Psoas muscle (tissue), 8 donors: Measurements from ENCODE around the gene SPACDR. TPM values are rescaled to one million over a fixed set of nuclear protein-coding genes. Genes with fewer than 3 reads are reported as not detected.

Experiments
- ATAC-seq, 4 donors: fragments of 200-7000 bp; cut with Tn5 transposase; one replicate each; pipeline ENCODE4 v1.9.1; 2020; ENCODE audit warnings: moderate library complexity in 3 of 4, mild to moderate bottlenecking in 2 of 4
- DNase-seq, 2 donors: peaks; one replicate each; pipeline ENCODE4 v3.0.0-alpha.2; 2020
- H3K27ac ChIP-seq: fragments of 200-600 bp; one replicate; pipeline ENCODE4 v1.8.0; 2022
- H3K27me3 ChIP-seq, 3 donors: fragments of 200-600 bp in 1 of 3; one replicate each; pipeline versions ENCODE4 v1.6.1 to v1.8.0; 2013 to 2022; ENCODE audit warnings: low read length in 2 of 3, mild to moderate bottlenecking in 2 of 3, moderate library complexity in 1 of 3; ENCODE audit not compliant: insufficient read depth in 3 of 3
- H3K36me3 ChIP-seq, 2 donors: fragments of 200-600 bp in 1 of 2; one replicate each; pipeline versions ENCODE4 v1.6.1 to v1.8.0; 2013 to 2022; ENCODE audit warnings: low read depth in 1 of 2, mild to moderate bottlenecking in 1 of 2, moderate library complexity in 1 of 2; ENCODE audit not compliant: insufficient read depth in 1 of 2
- H3K4me1 ChIP-seq: fragments of 200-600 bp; one replicate; pipeline ENCODE4 v1.8.0; 2022
- H3K4me3 ChIP-seq: fragments of 200-600 bp; one replicate; pipeline ENCODE4 v1.8.0; 2022; ENCODE audit warnings: mild to moderate bottlenecking
- H3K9me3 ChIP-seq: fragments of 200-600 bp; one replicate; pipeline ENCODE4 v1.8.0; 2022
- CTCF ChIP-seq: fragments of 200-600 bp; IDR thresholded peaks from one replicate; pipeline ENCODE4 v1.8.0; 2022; ENCODE audit warnings: antibody characterized with exemption
- WGBS, 3 donors: extraction: QIAGEN DNeasy Blood & Tissue Kit; methylation state at CpG; one replicate each; pipeline versions ENCODE4 v1.1.6 to v1.1.7; 2013; 5-methylcytosine and 5-hydroxymethylcytosine counted together
- intact Hi-C, 2 donors: fragments of 100-400 bp; cut with DNase I; formaldehyde crosslinking; loops; one replicate each; pipeline versions ENCODE4 v1.11.0 to v1.14.2; 2022
- polyA plus RNA-seq, 3 donors: library from polyadenylated mRNA; stranded (reverse); fragments of 200-250 nt; gene quantifications; one replicate each; pipeline ENCODE4 v1.2.3, GENCODE V29; 2013
- total RNA-seq, 4 donors: library from RNA; stranded (reverse); fragmentation: NEBNext Ultra II Directional in 2 of 4; extraction: Animal tissue kit (Norgen Biotek cat#: 25700) in 2 of 4; gene quantifications; one replicate each; pipeline versions ENCODE4 v1.2.1 to v1.2.4, GENCODE V29; 2021 to 2023
- donor health status: healthy with polysubstance abuse.
- donor health status: DM: no; HTN: no; CAD: no; lungs with moderate emphysema.
- donor health status: Bipolar disorder and iron deficiency.
- donor health status: healthy.
- donor health status: DM: yes; HTN: yes; CAD: no.
- donor health status: DM: no; HTN: no; CAD: no.
- donor health status: DM: no; HTN: no; CAD: no.
- donor health status: DM: yes; HTN: yes; CAD: no.

SPACDR gene
- total and polyA plus RNA-seq, 7 donors = 0.17 to 0.25 TPM; not detected in 5

GRCh38 chr7:100472854-100473499 lies 8.9 kb upstream of the SPACDR start:
- Histone ChIP-seq H3K4me1 (peaks cover 19% of the 10 kb centered on the region), H3K9me3 (no peaks in the 10 kb centered on the region), H3K27me3 (no peaks in the 10 kb centered on the region), H3K27ac (no peak overlapping the region), H3K36me3 (peaks cover 0 to 33% of the 10 kb centered on the region in 2 donors), H3K4me3 (no peak overlapping the region)
- intact Hi-C loops = loop anchor here in 1 of 2 donors (10.0 kb wide), 1 partner anchor 252 kb away; the partner anchor contains the start of gene EPO
- 61 to 63% (median 63%) methylated on average over 14 of the region's 14 CpGs for WGBS, 3 donors
- TF ChIP-seq CTCF = no peak
- DNase-seq (peak in 1 of 2 donors; percentile 51), ATAC-seq (no peak)

- H3K27ac ChIP-seq = no peak overlapping the region
- WGBS, 3 donors = 69 to 73% (median 71%) methylated on average over 16 of the region's 16 CpGs
- ATAC-seq (no peak), DNase-seq (no peak)
- H3K27me3 ChIP-seq = no peaks in the 10 kb centered on the region
- TF ChIP-seq CTCF = no peak
- H3K9me3 ChIP-seq = no peaks in the 10 kb centered on the region
- peaks cover 13% of the 10 kb centered on the region for H3K4me1 ChIP-seq
- no peak overlapping the region for H3K4me3 ChIP-seq
- peaks cover 0 to 33% of the 10 kb centered on the region in 2 donors for H3K36me3 ChIP-seq
- intact Hi-C loops = loop anchor here in 1 of 2 donors (10.0 kb wide), 1 partner anchor 253 kb away; the partner anchor contains the start of gene EPO
Measured at GRCh38 chr7:100472121-100472851, 8.2 kb upstream of the SPACDR start.

GRCh38 chr7:100471021-100471420 lies 7.0 kb upstream of the SPACDR start:
- Histone ChIP-seq H3K9me3 (no peaks in the 10 kb centered on the region), H3K36me3 (peaks cover 0 to 33% of the 10 kb centered on the region in 2 donors), H3K27me3 (no peaks in the 10 kb centered on the region), H3K27ac (no peak overlapping the region), H3K4me1 (peaks cover 7% of the 10 kb centered on the region), H3K4me3 (no peak overlapping the region)
- no peak for TF ChIP-seq CTCF
- intact Hi-C loops = loop anchor here in 1 of 2 donors (10.0 kb wide), 1 partner anchor 254 kb away; the partner anchor contains the start of gene EPO
- ATAC-seq = no peak
- DNase-seq = no peak
- WGBS, 3 donors = 45 to 72% (median 46%) methylated on average over 2 to 4 of the region's 4 CpGs

- no peaks in the 10 kb centered on the region for H3K27me3 ChIP-seq
- H3K9me3 ChIP-seq = no peaks in the 10 kb centered on the region
- H3K36me3 ChIP-seq = peaks cover 0 to 29% of the 10 kb centered on the region in 2 donors
- peak; percentile 92 for TF ChIP-seq CTCF
- DNase-seq = peak; percentile 88 to 94
- whole genome bisulfite sequencing, 3 donors = 31 to 45% (median 34%) methylated on average over 11 to 13 of the region's 13 CpGs
- peak; percentile 84 to 87 (median 86) for ATAC-seq
- H3K4me1 ChIP-seq = peaks cover 11% of the 10 kb centered on the region
- intact Hi-C loops = loop anchor here (1.0 to 10.0 kb wide), 5 partner anchors 13 to 255 kb away; partner anchors contain the start of genes EPO (in 1 of the 2), GIGYF1 (in 1 of the 2) and NYAP1 (in 1 of the 2)
- H3K4me3 ChIP-seq = no peak overlapping the region
- H3K27ac ChIP-seq = no peak overlapping the region
Measured at GRCh38 chr7:100469227-100470044, 5.4 kb upstream of the SPACDR start.
